GM18868 (cell line): Measurements from ENCODE around the gene PSMA7.
A peak's percentile ranks its signal among the peaks of the same experiment; 100 is the strongest.

Experiments used
- ATAC-seq: cut with Tn5 transposase; IDR thresholded peaks from one replicate; pipeline ENCODE4 v1.9.1; 2021; ENCODE audit warnings: mild to moderate bottlenecking, moderate library complexity; ENCODE audit not compliant: unreplicated experiment

The PSMA7 gene

DNA sequence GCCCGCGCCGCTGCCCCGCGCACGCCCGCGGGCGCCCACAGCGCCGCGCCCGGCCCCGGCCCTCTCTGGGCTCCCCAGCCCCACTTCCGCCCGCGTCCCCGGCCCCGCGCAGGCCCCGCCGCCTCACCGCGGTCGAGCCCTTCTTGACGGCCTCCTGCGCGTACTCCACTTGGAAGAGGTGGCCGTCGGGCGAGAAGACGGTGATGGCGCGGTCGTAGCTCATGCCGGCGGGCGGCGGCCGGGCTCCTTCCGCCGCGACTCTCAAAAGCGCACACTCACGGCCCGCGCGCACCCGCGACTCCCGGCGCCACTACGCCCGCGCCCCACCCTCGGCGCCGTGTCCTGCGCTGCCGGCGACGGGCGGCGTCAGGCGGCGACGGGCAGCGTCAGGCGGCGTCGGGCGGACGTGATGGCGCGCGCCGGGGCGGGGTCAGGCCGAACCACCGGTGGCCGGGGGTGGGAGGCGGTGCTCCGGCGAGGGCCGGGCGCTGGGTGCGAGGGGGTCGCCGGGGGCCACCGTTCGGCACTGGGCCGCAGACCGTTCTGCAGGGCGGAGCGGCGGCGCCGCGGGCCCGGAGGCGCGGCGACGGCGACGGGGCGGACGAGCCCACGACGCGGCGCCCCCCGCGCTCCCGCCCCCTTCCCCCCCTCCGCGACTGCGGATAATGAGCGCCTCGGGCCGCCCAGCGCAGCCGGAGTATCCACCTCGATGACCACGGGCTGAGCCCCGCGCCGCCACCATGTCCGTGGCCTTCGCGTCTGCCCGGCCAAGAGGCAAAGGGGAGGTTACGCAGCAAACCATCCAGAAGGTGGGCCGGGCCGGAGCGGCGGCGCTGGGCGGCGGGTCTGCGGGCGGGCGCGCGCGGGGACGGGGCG lies at the start of gene PSMA7, which contains the start of gene SS18L1:
PSMA7 (minus strand) TSS at position 314 of the 876 bp plus-strand sequence; CDS start at position 223, 91 bp downstream.
SS18L1 (plus strand) TSS at position 689 of the 876 bp plus-strand sequence; CDS start at position 741, 52 bp downstream.
- ATAC-seq, result peak; percentile 86

DNA sequence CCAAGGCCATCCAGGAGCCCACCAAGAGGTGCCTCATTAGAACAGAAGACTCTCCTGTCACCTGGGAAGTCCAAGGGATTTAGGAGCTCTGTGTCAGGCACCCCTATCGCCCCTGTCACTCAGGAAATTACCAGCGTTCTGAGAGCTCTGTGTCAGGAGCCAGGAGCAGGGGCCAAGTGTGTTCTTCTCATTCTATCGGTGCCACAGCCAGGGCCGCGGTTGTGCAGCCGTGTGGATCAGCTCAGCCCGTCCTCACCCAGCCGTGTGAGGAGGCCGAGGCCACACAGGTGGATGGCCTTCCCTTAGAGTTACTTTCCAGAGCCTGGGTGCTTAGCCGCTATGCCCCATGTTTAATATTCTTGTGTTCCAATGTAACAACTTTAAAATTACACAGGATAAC lies 49.4 kb upstream of the PSMA7 start:
- ATAC-seq, result no peak

DNA sequence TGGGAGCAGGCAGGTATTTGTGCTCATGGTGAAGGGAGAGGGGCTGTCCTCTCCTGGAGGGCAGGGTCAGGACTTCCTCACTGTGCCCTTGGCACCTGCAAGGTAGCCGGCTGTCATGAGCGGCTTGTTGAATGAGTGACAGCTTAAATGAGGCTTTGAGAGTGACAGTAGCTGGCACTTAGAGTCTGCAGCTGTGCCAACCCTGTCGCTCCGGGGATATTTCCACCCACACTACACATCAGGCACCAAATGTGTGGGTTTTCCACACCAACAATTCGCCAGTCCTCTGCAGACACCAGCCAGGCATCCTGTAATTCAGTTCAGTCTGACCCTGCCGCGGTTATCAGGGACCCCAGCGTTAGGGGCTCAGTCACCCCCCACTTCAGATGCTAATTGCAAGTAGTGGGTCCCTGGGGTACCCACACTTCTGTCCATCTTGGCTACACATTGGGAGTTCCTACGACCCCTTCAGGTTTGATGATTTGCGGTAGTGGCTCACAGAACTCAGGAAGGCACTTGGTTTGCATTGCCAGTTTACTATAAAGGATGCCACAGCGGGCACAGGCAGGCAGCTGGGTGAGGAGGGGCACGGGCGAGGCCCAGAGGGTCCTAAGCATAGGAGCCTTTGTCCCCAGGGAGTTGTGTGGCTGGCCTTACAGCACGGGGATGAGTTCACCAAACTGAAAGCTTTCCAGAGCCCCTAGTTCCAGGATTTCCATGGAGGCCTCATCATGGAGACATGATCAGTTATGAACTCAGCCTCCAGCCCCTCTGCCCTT lies 48.8 kb upstream of the PSMA7 start:
- ATAC-seq, result no peak

DNA sequence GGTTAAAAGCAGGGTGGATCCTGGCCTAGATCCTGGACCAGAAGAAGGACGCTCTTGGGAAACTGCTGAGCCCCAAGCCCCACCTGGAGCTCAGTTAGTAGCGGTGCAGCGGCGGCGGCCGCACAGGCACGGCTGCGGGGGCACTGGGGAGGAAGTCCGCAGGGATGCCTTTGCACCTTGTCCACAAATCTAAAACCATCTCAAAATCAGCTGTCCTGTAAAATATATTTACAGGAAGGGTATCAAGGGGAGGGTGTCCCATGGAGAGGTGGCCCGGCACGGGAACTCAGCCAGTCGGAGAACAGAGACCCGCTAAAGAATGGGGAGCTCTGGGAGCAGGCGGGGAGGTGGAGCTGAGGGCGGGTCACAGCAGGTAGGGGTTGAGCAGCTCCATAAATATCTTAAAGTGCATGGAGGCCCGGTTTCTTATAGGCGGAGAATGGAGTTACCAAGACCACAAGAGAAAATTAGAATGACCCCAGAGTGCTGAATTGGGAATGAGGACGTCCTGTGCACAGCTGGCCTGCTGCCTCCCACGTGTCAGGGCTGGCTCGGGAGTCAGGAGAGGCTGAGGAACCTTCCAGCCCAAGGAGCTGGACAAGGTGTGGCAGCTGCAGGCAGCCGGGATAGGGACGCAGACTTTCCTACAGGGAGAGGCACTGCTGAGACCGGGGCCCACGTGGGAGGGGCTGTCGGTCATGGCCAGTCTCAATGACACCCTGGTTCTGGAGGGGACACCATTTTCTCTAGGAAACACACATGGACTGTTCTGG lies 47.6 kb upstream of the PSMA7 start:
- no peak for ATAC-seq

DNA sequence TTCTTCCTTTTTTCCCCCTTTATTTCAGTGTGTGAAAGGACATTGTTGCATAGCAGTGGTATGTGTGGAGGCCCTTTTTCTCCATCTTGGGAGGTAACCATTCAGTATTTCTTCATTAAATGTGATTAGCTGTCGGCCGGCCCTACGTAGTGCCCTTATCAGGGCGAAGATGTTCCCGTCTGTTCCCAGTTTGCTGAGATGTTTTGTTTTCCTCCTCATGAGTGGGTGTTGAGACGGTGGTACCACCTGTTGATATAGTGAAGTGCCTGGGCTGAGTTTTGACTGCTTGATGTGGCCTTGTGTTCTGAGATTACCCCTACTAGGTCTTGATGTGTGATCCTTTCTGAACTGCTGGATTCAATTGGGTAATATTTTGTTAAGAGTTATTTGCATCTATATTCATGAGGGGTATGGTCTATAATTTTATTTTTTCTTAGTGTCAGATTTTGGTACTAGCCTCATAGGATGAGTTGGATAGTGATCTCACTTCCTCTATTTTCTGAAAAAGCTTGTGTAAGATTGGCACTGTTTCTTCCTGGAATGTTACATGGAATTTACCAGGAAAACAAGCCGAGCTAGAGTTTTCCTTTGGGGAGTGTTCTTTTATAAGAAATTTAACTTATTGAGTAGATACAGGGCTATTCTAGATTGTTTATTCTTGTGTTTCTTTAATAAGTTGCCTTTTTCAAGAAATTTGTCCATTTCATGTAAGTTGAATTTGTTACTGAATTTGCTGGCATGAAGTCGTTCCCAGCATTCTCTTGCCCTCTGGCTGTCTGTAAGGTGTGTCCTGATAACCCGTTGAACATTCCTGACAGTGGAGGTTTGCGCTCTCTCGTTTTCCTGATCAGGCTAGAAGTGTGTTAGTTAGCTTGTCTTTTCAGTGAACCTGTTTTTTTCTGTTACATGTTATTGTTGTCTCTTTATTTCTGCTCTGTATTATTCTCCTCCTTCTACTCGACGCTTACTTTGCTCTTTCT lies 44.0 kb upstream of the PSMA7 start:
- ATAC-seq, result no peak

DNA sequence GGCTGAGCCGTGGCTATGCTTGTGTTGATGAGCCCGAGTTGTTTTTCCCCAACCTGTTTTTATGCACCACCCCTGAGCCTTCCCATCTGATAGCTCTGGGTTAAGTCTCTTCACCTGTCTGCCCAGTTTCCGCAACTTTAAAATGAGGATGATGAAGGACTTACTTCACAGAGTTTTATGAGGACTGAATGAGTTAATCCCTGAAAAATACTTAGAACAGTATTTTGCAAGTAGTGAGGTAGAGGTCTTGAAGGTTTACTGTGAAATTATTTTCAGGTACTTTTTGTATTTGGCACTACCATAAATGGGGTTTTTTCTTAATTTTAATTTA lies 42.9 kb upstream of the PSMA7 start:
- no peak for ATAC-seq

DNA sequence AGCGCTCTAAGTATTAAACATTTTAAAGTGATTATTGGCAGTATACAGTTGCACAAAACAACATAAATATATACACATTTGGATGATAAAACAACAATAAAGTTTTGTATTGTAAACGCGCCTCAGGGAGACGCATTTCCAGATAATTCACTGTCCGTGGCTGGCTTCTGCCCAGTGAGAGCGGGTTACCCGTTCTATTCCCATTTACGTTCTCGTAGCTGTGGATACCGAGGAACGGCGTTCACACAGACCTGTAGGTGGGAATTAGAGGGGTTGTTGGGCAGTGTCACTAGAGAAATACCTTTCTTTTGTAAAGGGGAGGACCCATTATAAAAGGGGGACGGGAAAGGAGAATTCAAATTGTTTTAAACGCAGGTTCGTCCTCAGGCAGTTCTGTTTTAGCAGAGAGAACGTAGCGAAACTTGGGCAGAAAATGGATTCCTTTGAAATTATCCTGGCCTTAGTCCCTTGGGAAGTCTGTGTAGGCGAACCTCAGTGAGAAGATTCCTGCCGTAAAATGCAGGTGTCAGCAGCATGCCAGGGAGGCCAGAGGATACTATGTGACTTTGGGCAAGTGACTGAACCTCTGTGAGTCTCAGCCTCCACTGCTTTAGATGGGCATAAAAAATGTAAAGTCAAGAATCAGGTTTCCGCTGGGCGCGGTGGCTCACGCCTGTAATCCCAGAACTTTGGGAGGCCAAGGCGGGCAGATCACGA lies 40.4 kb upstream of the PSMA7 start:
- ATAC-seq, result no peak

DNA sequence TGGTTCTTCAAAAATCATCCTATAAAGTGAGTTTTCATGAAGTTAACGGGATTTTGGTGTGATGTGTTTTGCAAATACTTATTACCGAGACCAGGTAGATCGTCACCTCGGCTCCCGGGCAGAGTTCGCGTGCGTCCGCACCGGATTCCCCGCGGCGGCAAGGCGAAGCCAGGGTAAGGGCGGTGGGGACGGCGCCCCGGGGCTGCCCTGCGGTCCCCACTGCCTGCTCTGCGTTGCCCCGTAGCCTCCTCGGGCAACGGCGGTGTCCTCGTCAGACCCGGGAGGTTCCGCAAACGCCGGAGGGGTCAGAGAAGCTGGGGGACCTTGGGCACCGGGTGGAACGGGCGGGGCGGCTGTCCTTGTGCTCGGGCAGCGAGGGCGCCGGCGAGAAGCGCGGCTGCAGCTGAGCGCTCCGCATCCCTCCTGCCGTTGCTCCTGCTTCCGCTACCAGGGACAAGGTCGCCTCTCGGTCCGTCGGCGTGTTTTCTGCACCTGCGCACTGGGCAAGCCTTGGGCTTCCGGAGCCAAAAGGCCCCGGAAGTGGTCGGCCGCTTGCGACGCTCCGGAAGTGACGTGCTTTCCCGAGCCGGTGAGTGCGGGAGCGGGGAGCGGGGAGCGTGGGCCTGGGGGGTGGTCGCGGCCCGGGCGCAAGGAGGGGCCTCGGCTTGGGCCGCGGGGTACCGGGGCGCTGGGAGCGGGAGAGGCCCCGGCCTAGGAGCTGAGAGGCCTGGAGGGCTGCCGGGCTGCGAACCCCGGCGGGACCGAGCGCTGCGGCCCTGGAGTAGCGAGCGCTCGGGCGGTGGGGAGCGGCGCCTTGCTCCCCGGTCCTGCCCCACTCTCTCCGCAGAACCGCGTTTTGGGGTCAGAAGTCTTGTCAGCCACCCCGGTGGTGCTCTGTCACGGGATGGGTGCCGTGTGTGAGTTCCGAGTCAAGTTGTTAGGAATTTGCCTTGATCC lies 39.6 kb upstream of the PSMA7 start, which contains the start of gene MTG2:
MTG2 (plus strand) TSS at position 560 of the 957 bp plus-strand sequence. CDS start 10,393 bp downstream, outside the sequence.
- peak; percentile 91 for ATAC-seq

DNA sequence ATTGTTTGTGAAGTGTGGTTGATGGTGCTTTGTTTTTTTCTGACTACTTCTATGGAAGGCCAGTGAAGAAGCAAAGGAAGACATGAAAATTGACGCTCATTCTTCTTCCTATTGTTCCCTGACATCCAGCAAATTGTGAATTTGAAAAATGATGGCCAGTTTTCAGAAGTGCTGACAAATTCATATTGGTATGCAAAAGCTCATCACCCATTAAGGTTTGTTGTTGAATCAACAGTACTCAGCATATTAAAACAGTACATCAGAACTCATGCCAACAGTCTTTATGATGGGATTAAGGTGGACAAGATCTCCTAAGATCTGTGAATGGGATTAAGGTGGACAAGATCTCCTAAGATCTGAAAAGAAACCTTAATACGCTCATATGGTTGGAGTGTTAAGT lies 38.6 kb upstream of the PSMA7 start:
- no peak for ATAC-seq

DNA sequence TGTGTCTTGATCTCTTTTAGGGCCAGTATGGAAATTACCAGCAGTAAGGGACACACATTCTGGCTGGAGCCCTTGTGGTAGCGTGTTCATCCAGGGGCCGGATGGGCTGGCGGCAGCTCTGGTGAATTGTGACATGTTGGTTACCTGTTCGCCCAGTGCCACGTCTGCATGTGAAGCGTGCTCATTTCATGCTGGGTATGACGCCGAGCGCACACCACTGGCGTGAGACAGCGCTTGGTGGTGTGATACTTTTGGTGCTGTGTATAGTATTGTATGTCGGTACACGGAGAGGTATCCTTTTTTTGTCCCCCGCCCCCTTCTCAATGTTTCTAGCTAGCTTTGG lies 35.9 kb upstream of the PSMA7 start:
- ATAC-seq, result no peak

DNA sequence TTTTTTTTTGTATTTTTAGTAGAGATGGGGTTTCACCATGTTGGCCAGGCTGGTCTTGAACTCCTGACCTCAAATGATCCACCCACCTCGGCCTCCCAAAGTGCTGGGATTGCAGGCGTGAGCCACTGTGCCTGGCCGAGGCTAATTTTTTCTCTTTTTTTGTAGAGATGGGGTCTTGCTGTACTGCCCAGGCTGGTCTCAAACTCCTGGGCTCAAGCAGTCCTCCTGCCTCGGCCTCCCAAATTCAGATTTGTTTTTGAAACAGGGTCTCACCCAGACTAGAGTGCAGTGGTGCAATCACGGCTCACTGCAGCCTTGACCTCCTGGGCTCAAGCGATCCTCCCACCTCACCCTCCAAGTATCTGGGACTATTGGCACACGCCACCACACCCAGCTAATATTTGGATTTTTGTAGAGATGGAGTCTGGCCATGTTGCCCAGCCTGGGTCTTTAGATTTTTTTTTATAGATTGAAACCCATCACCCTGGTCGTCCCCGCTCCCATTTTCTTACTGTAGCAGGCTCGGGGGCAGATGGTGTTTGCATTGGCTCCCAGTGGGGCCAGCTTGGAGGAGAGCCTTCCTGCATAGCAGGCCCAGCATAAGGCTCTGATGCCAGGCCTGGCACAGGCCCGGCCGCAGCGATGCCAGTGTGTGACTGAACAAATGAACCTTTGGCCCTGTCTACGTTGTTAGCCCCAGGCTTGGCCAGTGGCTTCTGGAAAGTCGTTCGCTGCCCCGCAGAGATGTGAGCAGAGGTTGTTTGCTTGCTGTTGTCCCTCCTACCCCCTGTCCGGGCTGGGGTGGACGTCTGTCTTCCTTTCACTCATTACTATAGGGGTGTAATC lies 35.3 kb upstream of the PSMA7 start:
- no peak for ATAC-seq

DNA sequence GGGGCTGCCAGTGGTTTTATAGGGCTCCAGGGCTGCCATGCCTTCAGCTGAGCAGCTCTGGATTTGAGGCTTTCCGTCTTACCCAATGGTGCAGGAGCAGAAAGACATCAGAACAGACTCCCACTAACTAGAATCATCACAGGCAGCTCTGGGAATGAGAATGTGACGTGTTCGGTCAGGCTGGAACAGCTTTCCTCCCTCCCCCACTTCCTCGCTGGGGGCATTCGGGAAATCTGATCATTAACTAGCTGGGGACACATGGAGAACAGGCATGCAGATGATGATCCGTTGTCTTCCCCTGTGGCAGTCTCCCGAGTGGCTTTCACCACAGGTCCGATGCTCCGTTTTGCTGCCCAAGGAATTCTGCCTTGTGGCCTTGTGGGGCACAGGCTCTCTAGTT lies 34.1 kb upstream of the PSMA7 start:
- no peak for ATAC-seq

DNA sequence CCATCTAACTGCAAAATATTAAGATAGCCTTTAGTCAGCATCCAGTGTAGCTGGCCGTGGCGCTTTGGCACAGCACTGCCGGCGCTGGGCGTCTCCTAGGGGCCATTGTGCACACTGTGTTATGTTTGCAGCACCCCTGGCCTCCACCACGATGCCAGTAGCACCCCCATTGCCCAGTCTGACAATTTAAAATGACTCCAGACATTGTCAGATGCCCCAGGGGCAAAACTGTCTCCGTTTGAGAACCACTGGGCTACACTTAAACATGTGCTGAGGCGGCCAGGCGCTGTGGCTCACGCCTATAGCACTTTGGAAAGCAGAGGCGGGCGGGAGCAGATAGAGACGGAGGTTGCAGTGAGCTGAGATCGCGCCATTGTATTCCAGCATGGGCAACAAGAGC lies 33.7 kb upstream of the PSMA7 start:
- ATAC-seq, result no peak

DNA sequence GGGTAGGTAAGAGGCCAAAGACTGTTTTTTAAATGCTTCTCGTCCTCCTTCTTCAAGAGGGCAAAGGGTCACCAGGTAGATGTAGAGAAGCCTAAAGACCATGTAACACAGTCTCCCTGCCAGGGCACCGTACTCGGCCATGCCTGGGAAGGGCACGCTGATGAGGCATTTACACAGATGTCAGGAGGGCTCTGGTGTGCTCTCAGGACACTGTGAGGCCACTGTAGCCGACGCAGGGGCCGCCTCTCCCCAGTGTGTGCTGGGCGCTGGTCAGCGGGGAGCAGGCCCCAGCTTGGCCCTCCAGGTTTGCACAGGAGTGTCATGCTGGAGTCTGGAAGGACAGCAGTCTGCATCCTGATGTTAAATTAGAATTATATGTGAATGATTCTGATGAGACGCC lies 32.5 kb upstream of the PSMA7 start:
- ATAC-seq, result no peak

DNA sequence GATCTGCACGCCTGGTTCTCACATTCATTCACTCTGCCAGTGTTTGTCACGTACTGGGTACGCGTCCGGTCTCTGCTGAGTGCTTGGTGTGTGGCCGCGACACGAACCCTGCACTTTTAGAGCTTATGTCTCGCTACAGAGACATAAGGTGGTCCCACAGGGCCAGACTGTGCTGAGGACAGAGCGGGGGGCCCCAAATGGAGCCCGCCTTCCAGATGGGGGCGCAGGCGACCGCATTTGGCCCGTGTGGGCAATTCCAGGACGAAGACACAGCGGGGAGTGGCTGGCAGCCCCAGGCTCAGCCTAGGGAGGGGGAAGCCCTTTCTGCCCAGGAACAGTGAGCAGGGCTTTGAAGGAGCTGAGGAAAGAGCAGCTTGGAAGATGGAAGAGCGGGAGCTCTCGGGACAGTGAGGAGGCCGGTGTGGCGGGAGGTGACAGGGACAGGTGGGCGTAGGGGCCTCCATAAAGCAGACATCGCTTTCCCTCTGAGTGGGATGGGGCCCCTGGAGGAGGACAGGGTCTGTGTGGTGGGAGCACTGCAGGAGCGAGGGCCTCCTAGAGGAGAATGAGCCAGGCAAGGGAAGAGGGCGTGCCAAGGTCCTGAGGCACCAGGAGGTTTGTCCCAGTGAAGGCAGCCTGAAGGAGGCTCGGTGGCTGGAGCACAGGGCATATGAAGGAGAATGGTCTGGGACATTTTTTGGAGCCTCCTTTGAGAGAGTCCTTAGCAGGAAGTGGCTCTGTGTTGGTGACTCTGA lies 31.9 kb upstream of the PSMA7 start:
- ATAC-seq, result no peak

DNA sequence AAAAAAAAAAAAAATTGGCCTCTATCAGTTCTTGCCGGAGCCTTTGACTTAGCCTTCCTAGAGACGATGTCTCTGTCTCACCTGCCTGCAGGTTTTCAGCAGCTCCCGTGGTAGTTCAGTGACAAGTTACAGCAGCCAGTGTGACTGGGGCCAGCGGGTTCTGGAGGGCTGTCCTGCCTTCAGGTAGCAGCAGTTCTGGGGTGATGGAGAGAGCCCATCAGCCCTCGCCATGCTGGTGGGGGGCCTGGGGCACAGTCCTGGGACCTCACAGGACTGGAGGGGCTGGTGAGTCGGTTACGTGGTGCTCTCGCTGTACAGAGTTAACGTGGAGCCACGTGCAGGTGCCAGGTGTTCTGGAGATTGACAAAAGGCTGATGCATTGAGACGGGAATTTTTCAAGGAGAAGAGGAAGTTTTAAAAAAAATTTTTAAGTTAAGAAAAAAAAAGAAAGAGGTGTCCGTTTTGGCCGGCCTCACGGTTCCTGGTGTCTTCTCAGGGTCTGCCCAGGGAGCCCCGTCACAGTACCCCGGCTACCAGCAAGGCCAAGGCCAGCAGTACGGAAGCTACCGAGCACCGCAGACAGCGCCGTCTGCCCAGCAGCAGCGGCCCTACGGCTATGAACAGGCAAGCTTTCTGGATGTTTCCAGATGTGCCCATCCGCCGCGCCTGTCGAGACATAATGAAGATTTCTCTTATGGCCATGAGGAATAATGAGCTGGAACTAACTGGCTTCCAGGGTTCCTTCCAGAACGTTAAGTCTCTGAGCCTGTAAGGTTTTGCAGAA lies 31.0 kb upstream of the PSMA7 start:
- no peak for ATAC-seq
